Erythroblast (primary cell): ENCODE measurements around the gene C22orf15.

Experiments
- GATA1 ChIP-seq: IDR thresholded peaks from 2 replicates; pipeline ENCODE4 v1.6.1; 2011; ENCODE audit warnings: low read depth, mild to moderate bottlenecking, control low read depth, low read length, moderate library complexity
- POLR2A ChIP-seq: IDR thresholded peaks from 2 replicates; pipeline ENCODE4 v1.6.1; 2011; ENCODE audit warnings: mild to moderate bottlenecking, low read length

- TF ChIP-seq POLR2A (no peak), GATA1 (no peak)
Observed at GRCh38 chr22:23786261-23786710, 23.5 kb downstream of the C22orf15 start.
